ENCODE measurements around the gene SLC10A3.

SLC10A3 gene

GRCh38 chrX:154490414-154491083, at the start of gene SLC10A3:
Gene SLC10A3 (minus strand): TSS chrX:154490629. CDS start chrX:154488940, 1,689 bp downstream.
- peak within 1 kb of the TSS; percentile 64 for H3K4me3 ChIP-seq (ENCODE audit: low read depth, low read length)
- peak; percentile 95 for DNase-seq (ENCODE audit: low read depth, low spot score)
- in situ Hi-C loops (cut with HindIII; ENCODE audit: low sequenced_read_pairs), result no loop called here
- TF ChIP-seq CTCF (IDR thresholded peaks at IDR 0.05; ENCODE audit: low read depth, low read length), result no peak

GRCh38 chrX:154539077-154539476, 48.6 kb upstream of the SLC10A3 start:
- no peak for DNase-seq (ENCODE audit: low read depth, low spot score)
- in situ Hi-C loops (cut with HindIII; ENCODE audit: low sequenced_read_pairs), result no loop called here
- TF ChIP-seq CTCF (IDR thresholded peaks at IDR 0.05; ENCODE audit: low read depth, low read length), result no peak
- H3K4me3 ChIP-seq (ENCODE audit: low read depth, low read length), result no peak overlapping the region

- DNase-seq (ENCODE audit: low read depth, low spot score), result no peak
- H3K4me3 ChIP-seq (ENCODE audit: low read depth, low read length), result no peak overlapping the region
- TF ChIP-seq CTCF (IDR thresholded peaks at IDR 0.05; ENCODE audit: low read depth, low read length), result no peak
- in situ Hi-C loops (cut with HindIII; ENCODE audit: low sequenced_read_pairs), result no loop called here
Observed at GRCh38 chrX:154535892-154536291, 45.5 kb upstream of the SLC10A3 start.

GRCh38 chrX:154534526-154535322, 44.3 kb upstream of the SLC10A3 start:
- H3K4me3 ChIP-seq (ENCODE audit: low read depth, low read length), result no peak overlapping the region
- TF ChIP-seq CTCF (IDR thresholded peaks at IDR 0.05; ENCODE audit: low read depth, low read length), result peak; percentile 95
- peak; percentile 79 for DNase-seq (ENCODE audit: low read depth, low spot score)
- in situ Hi-C loops (cut with HindIII; ENCODE audit: low sequenced_read_pairs), result no loop called here

- in situ Hi-C loops (cut with HindIII; ENCODE audit: low sequenced_read_pairs), result no loop called here
- no peak overlapping the region for H3K4me3 ChIP-seq (ENCODE audit: low read depth, low read length)
- DNase-seq (ENCODE audit: low read depth, low spot score), result no peak
- no peak for TF ChIP-seq CTCF (IDR thresholded peaks at IDR 0.05; ENCODE audit: low read depth, low read length)
Observed at GRCh38 chrX:154532690-154533089, 42.3 kb upstream of the SLC10A3 start.

GRCh38 chrX:154531626-154532025, 41.2 kb upstream of the SLC10A3 start:
- H3K4me3 ChIP-seq (ENCODE audit: low read depth, low read length), result no peak overlapping the region
- peak; percentile 36 for DNase-seq (ENCODE audit: low read depth, low spot score)
- no peak for TF ChIP-seq CTCF (IDR thresholded peaks at IDR 0.05; ENCODE audit: low read depth, low read length)
- in situ Hi-C loops (cut with HindIII; ENCODE audit: low sequenced_read_pairs), result no loop called here
